ENCODE results near the gene RTN1.

GRCh38 chr14:59830338-59830734 is 40.2 kb downstream of the RTN1 start:
- TF ChIP-seq POLR2A (IDR thresholded peaks at IDR 0.05) (no peak), CTCF (IDR thresholded peaks at IDR 0.05) (no peak)
